SKM-1 treated with dmso at 0.1 percent for 144 hours (cell line): ENCODE results near the gene FHIT.

Experiments used
- DNase-seq: peaks from one replicate; lab custom pipeline; 2025; ENCODE audit not compliant: unreplicated experiment; lab: John Stamatoyannopoulos, UW

Gene FHIT

DNA sequence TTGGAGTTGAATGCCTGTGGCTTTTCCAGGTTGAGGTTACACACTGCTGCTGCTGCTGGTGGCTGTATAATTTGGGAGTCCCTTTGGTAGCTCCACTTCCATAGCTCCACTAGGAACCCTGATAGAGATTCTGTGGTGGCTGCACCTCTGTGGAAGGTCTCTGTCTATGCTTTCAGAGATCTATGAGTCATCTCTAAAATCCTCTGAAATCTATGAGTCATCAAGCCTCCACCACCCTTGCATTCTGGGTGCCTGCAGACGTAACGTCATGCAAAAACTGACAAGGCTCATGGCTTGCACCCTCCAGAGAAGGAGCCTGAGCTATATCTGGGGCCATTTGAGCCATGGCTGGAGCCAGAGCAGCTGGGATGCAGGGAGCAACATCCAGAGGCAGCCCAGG lies 1164.4 kb downstream of the FHIT start:
- DNase-seq: no peak

DNA sequence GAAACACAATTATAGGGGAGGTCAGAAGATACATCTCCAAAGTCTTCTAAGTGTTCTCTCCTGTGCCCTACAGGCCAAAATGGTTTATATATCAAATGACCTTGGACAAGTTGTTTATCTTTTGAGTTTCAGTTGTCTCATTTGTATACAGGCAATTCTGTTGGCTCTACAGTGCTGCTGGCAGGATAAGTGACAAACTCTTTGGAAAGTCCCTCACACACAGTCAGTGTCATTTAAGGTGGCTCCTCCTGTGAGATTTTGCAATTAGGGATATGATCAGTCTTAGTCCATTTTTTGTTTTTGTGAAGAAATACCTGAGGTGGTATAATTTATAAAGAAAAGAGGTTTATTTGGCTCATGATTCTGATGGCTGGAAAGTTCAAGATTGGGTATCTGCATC lies 1165.6 kb downstream of the FHIT start:
- DNase-seq: no peak

DNA sequence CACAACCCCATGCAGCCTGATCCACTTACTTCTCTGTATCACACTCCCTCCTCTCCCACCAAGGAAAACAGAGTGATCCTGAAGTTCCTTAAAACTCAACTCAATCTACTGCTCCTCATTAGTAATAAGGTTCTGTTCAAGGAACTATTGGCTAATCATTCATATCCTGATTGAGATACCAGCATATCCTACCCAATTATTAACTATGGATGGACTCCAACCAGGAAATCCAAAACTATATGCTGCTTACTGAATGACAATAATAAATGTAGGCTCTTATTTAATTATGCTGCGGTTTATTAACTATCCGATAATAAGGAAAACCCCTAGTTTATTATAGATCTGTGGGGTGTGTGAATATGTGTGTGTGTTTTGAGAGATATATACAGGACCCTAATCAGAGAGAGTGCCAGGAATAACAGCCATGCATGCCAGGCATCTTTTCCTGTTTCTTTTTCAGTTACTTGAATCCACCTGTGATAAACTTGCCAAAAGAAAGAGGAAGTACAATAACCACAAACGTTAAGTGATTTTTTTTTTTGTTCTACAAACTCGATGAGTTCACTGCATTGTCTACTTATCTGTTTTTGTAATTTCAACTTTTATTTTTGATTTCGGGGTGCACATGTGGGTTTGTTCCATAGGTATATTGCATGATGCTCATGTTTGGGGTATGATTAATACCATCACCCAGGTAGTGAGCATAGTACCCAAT lies 1169.7 kb downstream of the FHIT start:
- DNase-seq: peak; percentile 4

GRCh38 chr3:60080648-60081047 lies 1170.6 kb downstream of the FHIT start:
- no peak for DNase-seq

GRCh38 chr3:60079076-60079475 lies 1172.2 kb downstream of the FHIT start:
- no peak for DNase-seq

DNA sequence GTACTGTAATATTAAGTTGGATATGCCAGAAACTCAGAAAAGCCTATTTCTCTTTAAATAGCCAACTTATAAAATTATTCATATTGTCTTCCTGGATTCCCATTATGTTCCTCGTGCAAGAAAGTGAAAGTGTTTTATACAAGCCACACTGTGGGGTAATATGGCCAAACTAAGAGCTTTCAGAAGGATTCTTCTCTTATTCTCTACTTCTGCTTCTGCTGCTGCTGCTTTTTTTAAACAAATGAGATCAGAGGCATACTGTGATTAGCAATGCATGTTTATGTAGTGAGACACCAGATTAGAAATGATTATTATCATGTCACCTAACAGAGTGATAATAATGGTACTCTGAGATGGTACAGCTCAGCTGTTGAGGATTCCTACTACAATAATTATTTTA lies 1174.9 kb downstream of the FHIT start:
- DNase-seq: peak; percentile 25

DNA sequence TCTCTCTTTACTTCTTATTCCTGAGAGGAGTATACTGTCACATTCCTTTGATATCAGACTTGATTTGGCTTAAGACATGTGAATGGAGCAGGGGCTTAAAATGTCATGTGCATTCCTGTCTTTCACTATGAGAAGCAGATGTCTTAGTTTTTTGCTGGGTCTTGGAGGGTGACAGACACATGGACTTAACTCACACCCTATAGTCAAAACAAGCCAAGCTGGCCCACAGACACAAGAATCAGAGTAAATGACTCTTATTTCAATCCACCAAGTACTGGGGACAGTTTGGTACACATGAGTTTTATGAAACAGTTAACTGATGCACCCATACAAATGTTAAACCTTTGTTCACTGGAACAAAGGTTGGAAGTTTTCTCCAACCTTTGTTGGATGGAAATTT lies 1177.3 kb downstream of the FHIT start:
- no peak for DNase-seq

DNA sequence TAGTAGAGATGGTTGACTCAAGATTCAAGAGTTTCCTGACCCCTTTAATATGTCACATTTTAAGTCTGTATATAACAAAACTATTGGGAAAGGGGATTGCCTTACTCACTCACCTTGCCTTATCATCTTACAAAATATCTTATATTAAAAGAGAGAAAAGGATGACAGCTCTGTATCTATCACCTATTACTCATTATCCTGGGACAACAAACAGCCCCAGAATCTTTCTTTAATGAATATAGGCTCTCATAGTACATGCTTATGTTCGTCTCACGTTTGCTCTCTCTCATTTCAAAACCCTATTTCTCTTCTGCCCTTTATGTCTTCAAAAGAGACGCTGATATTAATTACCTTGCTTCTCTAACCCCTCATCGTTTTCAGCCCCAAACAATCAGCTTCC lies 1178.0 kb downstream of the FHIT start:
- no peak for DNase-seq

DNA sequence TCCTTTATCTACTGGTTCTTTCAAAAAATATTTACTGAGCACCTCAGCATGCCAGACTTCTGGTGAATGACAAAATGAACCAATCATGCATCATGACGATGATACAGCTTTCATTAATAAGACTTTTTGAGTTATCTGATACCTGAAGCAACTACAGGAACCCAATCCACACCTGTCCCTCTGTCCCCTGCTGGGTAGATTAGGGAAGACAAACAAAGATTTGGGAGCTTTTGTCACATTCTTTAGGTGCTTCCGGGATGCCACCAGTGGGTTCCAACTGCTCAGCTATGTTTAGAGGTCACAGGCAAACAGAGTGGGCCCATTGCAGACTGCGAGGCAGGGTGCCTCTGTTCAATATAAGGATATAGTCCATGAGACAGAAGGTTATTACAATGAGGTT lies 1180.9 kb downstream of the FHIT start:
- DNase-seq: no peak

- no peak for DNase-seq
These were observed 1185.9 kb downstream of the FHIT start for GRCh38 chr3:60065227-60065868.

- no peak for DNase-seq
These were observed 1186.8 kb downstream of the FHIT start for GRCh38 chr3:60064210-60065178.

DNA sequence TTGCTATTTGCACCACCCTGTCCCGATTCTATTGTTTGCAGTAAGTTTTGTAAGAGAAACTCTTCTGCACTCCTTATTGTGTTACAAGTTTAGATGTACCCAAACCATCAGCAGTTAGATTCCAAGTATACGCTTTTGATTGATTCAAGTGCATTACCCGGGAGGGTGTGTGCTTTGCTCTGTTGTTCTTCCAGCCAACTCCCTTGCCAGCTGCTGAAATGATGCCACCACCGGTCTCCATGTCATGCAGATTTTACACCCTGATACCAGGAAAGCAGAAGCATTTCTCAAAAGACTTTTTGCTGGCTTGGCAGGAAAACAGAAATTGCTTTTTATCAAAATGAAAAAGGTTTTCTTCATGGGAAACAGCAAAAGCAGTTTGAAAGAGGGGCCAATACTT lies 1194.8 kb downstream of the FHIT start:
- no peak for DNase-seq

DNA sequence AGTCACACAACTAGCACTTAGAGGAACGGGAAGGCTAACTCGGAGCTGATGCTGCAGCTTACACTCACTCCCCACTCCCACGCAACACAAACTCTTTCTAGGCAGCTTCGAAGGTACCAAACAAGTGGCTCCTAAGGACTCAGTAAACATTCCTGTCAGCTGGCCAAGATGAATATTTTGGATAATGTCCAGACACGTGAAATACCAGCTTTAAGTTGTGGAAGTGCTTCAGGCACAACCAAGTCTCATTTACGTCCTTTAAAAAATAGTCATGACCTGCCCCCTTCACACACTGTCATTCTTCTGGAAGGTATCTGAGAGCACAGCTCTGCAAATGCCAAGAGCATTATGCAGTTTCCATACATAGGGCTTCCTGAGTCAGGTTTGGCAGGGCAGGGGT lies 1195.5 kb downstream of the FHIT start:
- no peak for DNase-seq

- DNase-seq: no peak
These were observed 1197.6 kb downstream of the FHIT start for GRCh38 chr3:60053526-60054265.

DNA sequence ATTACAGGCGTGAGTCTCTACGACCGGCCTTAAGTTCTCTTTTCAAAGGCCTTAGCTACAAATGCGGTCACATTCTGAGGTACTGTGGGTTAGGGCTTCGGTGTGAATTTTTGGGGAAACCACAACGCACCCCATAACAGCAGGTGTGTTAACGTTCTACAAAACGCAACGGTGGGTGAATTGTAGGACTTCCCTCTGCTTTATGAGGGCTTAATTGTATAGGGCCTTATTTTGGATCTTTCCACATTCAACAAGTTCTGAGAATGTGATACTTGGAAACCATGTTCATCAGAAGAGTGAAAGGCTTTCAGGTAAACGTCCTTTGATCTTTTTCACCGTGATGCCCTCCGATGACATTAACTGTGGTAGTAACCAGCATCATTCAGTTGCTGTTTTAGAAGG lies 1202.8 kb downstream of the FHIT start:
- no peak for DNase-seq

GRCh38 chr3:60047426-60048200 lies 1203.6 kb downstream of the FHIT start:
- no peak for DNase-seq

GRCh38 chr3:60046210-60046609 lies 1205.0 kb downstream of the FHIT start:
- DNase-seq: no peak

- no peak for DNase-seq
These were observed 1205.6 kb downstream of the FHIT start for GRCh38 chr3:60045686-60046085.

- no peak for DNase-seq
These were observed 1214.4 kb downstream of the FHIT start for GRCh38 chr3:60036803-60037202.

GRCh38 chr3:60033901-60034453 lies 1217.3 kb downstream of the FHIT start:
- DNase-seq: no peak
